MCF 10A (cell line): ENCODE results near the gene SERTAD1. TPM values are rescaled to one million over a fixed set of nuclear protein-coding genes. Genes with fewer than 3 reads are reported as not detected.

Source experiments
- BruUV-seq: library from RNA; stranded (reverse); fragments of 400-500 nt; replicated peaks from 2 replicates; lab custom pipeline; 2021; lab: Mats Ljungman, UMichigan
- CTCF ChIA-PET: fragments of 300-600 bp; sonication (Branson Sonifier 250); formaldehyde crosslinking; extraction: SDS; loops from one replicate; lab custom pipeline; 2021; ENCODE audit warnings: antibody characterized with exemption, inconsistent platforms; lab: Yijun Ruan, JAX
- POLR2A ChIA-PET: fragments of 300-600, 350-650 bp; sonication (Branson Sonifier 250); formaldehyde crosslinking; extraction: SDS; loops from one replicate; lab custom pipeline; 2020; ENCODE audit warnings: antibody characterized with exemption, inconsistent platforms; lab: Yijun Ruan, JAX
- DNase-seq: peaks from one replicate; pipeline ENCODE4 v3.0.0-alpha.2; 2018; ENCODE audit not compliant: unreplicated experiment
- H3K27ac Mint-ChIP-seq: one replicate; pipeline ENCODE4 v1.8.0; 2022; ENCODE audit warnings: mild to moderate bottlenecking, low read depth, mixed read lengths; ENCODE audit not compliant: unreplicated experiment
- H3K27me3 Mint-ChIP-seq: one replicate; pipeline ENCODE4 v1.8.0; 2022; ENCODE audit warnings: mixed read lengths; ENCODE audit not compliant: insufficient read depth, unreplicated experiment
- H3K36me3 Mint-ChIP-seq: one replicate; pipeline ENCODE4 v1.8.0; 2022; ENCODE audit warnings: mild to moderate bottlenecking, moderate library complexity, mixed read lengths; ENCODE audit not compliant: insufficient read depth, unreplicated experiment
- H3K4me1 Mint-ChIP-seq: one replicate; pipeline ENCODE4 v1.8.0; 2022; ENCODE audit warnings: mixed read lengths; ENCODE audit not compliant: insufficient read depth, unreplicated experiment
- H3K4me3 Mint-ChIP-seq: one replicate; pipeline ENCODE4 v1.8.0; 2022; ENCODE audit warnings: mild to moderate bottlenecking, moderate library complexity, mixed read lengths; ENCODE audit not compliant: unreplicated experiment
- H3K9me3 Mint-ChIP-seq: one replicate; pipeline ENCODE4 v1.8.0; 2022; ENCODE audit warnings: mixed read lengths; ENCODE audit not compliant: unreplicated experiment
- intact Hi-C: fragments of 100-400 bp; cut with micrococcal nuclease; formaldehyde crosslinking; loops from 2 replicates; pipeline ENCODE4 v1.14.1; 2022
- total RNA-seq: library from RNA; stranded (reverse); gene quantifications from 2 replicates; pipeline ENCODE4 v1.2.3, GENCODE V29; 2022
- TF ChIP-seq, protein P1 (sequence below): fragments of 200-600 bp; IDR thresholded peaks from one replicate; pipeline ENCODE4 v1.8.0; 2022; ENCODE audit warnings: antibody characterized with exemption, mild to moderate bottlenecking; ENCODE audit not compliant: unreplicated experiment

Gene SERTAD1
- total RNA-seq, 1 experiment from 2014 or later = 17.9 TPM

DNA sequence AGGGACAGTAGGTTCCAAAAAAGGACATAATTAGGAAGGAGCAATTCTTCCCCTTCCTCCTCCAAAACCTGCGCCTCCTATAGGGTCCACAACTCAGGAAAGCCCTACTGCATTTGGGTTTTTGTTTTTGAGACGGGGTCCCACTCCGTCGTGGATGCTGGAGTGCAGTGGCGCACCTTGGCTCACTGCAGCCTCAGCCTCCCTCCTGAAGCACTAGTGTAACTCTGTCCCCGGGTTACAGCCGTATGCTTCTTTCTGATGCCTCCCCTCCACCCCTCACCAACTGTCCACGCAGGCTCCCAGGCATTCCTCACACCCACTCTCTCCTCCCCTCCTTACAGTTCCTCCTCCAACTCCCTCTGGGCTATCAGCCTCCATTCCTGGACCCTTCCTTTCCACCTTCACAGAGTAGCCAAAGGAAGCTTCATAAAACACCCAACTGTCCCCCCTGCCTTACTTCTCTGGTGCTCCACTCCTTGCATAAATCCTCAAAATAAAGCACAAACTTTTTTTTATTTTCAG is 20.5 kb upstream of the SERTAD1 start:
- Mint-ChIP-seq H3K27me3 (no peaks in the 10 kb centered on the region), H3K4me1 (peaks cover 18% of the 10 kb centered on the region), H3K27ac (no peak overlapping the region), H3K4me3 (peak overlapping the region; percentile 19), H3K9me3 (no peaks in the 10 kb centered on the region), H3K36me3 (peaks cover 40% of the 10 kb centered on the region)
- BruUV-seq = no TSS peak
- POLR2A ChIA-PET = interaction anchor here (1.4 to 10.0 kb wide), 3 partner anchors 10 to 24 kb away, joined by 4 to 125 read pairs (median 124); partner anchors contain the start of gene SERTAD1
- CTCF ChIA-PET = interaction anchor here (1.2 kb wide), 1 partner anchor 16 kb away, joined by 5 read pairs; no protein-coding TSS in a partner anchor
- no peak for DNase-seq
- intact Hi-C loops = no loop called here
- TF ChIP-seq, protein P1, sequence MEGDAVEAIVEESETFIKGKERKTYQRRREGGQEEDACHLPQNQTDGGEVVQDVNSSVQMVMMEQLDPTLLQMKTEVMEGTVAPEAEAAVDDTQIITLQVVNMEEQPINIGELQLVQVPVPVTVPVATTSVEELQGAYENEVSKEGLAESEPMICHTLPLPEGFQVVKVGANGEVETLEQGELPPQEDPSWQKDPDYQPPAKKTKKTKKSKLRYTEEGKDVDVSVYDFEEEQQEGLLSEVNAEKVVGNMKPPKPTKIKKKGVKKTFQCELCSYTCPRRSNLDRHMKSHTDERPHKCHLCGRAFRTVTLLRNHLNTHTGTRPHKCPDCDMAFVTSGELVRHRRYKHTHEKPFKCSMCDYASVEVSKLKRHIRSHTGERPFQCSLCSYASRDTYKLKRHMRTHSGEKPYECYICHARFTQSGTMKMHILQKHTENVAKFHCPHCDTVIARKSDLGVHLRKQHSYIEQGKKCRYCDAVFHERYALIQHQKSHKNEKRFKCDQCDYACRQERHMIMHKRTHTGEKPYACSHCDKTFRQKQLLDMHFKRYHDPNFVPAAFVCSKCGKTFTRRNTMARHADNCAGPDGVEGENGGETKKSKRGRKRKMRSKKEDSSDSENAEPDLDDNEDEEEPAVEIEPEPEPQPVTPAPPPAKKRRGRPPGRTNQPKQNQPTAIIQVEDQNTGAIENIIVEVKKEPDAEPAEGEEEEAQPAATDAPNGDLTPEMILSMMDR = no peak

DNA sequence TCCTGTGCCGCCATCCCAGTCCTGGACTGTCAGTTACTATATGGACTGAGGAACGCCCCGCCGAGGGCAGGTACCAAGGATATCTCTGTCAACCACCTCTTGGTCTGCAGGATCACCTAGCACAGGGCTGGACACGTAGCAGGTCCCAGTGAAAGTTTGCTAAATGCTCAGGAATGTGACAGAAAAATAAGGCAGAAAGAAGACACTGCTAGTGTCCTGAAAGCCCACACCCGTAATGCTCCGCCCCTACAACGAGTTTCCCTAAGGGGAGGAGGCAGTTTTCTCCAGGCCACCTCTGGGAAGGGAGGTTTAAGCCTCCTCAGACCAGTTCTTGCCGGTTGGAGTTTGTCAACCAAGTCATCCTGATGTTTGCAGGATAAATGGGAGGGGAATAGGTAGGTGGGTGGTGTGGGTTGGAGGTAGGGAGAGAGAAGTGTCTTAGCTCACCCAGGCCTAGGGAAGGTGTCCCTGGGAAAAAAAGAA is 20.0 kb upstream of the SERTAD1 start:
- H3K27me3 Mint-ChIP-seq = no peaks in the 10 kb centered on the region
- peak overlapping the region; percentile 61 for H3K4me3 Mint-ChIP-seq
- no peaks in the 10 kb centered on the region for H3K9me3 Mint-ChIP-seq
- TF ChIP-seq, protein P1 = no peak
- peaks cover 21% of the 10 kb centered on the region for H3K4me1 Mint-ChIP-seq
- DNase-seq = peak; percentile 59
- no TSS peak for BruUV-seq
- intact Hi-C loops = loop anchor here (2.0 kb wide), 1 partner anchor 19 kb away; the partner anchor contains the start of gene BLVRB
- POLR2A ChIA-PET = interaction anchor here (1.3 to 10.0 kb wide), 5 partner anchors 11 to 23 kb away, joined by 4 to 125 read pairs (median 64); partner anchors contain the start of genes BLVRB and SERTAD1
- CTCF ChIA-PET = interaction anchor here (0.9 to 1.2 kb wide), 2 partner anchors 17 to 25 kb away, joined by 5 read pairs; no protein-coding TSS in a partner anchor
- peaks cover 45% of the 10 kb centered on the region for H3K36me3 Mint-ChIP-seq
- no peak overlapping the region for H3K27ac Mint-ChIP-seq

DNA sequence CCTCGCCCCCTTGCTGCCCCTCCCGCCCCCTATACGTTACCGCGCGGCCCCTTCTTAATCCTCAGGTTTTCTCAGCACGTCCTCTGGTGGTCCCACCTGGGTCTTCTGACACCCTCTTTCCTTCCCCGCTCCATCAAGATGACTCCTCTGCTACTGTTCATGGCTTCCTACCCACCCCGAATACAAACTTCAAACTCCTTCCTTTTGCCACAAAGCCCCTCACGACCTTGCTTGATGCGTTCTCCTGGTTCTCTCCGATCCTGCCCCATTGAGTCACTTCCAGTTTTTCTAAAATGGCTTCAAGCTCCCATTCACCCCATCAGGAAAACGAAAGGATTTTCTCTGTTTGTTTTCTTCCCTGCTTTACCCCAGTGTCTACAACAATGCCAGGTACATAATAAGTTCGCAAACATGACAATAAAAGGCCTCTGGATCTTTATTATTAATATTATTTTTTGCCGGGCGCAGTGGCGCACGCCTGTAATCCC is 19.1 kb upstream of the SERTAD1 start:
- DNase-seq = no peak
- ChIA-PET CTCF (interaction anchor here (0.9 kb wide), 1 partner anchor 24 kb away, joined by 5 read pairs; no protein-coding TSS in a partner anchor), POLR2A (interaction anchor here (0.6 to 10.0 kb wide), 15 partner anchors 9 to 999 kb away, joined by 3 to 125 read pairs (median 4); partner anchors contain the start of genes BLVRB and SERTAD1)
- Mint-ChIP-seq H3K36me3 (peaks cover 54% of the 10 kb centered on the region), H3K4me3 (peak overlapping the region; percentile 100), H3K27ac (peak overlapping the region; percentile 92), H3K9me3 (no peaks in the 10 kb centered on the region), H3K4me1 (peaks cover 22% of the 10 kb centered on the region), H3K27me3 (no peaks in the 10 kb centered on the region)
- no TSS peak for BruUV-seq
- TF ChIP-seq, protein P1 = no peak
- intact Hi-C loops = loop anchor here (2.0 to 5.0 kb wide), 2 partner anchors 20 to 138 kb away; partner anchors contain the start of gene BLVRB
